Suprapubic skin (tissue), 4 donors: ENCODE data around the gene ELP6.

Experiments
- CTCF ChIP-seq, 2 donors: fragments of 200-600 bp in 1 of 2; fragments of 450-650 bp in 1 of 2; sonication (generic) in 1 of 2; IDR thresholded peaks; one replicate each; pipeline ENCODE4 v1.5.1; 2016 to 2019; ENCODE audit warnings: antibody characterized with exemption in 2 of 2, mild to moderate bottlenecking in 1 of 2, moderate library complexity in 1 of 2
- EP300 ChIP-seq: sonication (generic); formaldehyde crosslinking; IDR thresholded peaks from one replicate; pipeline ENCODE4 v1.6.1; 2017; ENCODE audit warnings: antibody characterized with exemption
- POLR2AphosphoS5 ChIP-seq, 3 donors: sonication (generic); formaldehyde crosslinking; IDR thresholded peaks; one replicate each; pipeline ENCODE4 v1.6.1; 2017; ENCODE audit warnings: antibody characterized with exemption in 3 of 3

- TF ChIP-seq POLR2AphosphoS5 (IDR thresholded peaks at IDR 0.05) (no peak), CTCF (IDR thresholded peaks at IDR 0.05) (no peak), EP300 (no peak)
Measured at GRCh38 chr3:47556351-47556750, 42.8 kb upstream of the ELP6 start.
